Fibroblast of peridontal ligament (primary cell): Measurements from ENCODE around the gene LPIN3.

Source experiments
- DNase-seq: peaks from one replicate; pipeline ENCODE4 v3.0.0-alpha.2; 2010; ENCODE audit errors: extremely low read depth

The LPIN3 gene

DNA sequence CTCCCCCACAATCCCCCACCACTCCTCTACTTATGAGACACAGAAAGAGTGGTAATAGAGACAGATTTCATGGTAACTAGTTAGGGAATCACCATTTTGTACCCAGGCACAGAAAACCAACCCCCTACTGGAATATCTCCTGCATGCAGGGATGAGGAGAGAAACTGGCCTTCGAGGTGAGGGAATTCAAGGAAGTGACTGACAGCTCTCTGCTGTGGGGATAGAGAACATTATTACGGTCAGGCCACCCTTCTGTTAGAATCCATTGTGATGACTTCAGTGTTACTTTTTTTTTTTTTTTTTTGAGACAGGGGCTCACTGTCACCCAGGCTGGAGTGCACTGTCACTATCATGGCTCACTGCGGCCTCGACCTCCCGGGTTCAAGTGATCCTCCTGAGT is 13.4 kb upstream of the LPIN3 start:
- no peak for DNase-seq

DNA sequence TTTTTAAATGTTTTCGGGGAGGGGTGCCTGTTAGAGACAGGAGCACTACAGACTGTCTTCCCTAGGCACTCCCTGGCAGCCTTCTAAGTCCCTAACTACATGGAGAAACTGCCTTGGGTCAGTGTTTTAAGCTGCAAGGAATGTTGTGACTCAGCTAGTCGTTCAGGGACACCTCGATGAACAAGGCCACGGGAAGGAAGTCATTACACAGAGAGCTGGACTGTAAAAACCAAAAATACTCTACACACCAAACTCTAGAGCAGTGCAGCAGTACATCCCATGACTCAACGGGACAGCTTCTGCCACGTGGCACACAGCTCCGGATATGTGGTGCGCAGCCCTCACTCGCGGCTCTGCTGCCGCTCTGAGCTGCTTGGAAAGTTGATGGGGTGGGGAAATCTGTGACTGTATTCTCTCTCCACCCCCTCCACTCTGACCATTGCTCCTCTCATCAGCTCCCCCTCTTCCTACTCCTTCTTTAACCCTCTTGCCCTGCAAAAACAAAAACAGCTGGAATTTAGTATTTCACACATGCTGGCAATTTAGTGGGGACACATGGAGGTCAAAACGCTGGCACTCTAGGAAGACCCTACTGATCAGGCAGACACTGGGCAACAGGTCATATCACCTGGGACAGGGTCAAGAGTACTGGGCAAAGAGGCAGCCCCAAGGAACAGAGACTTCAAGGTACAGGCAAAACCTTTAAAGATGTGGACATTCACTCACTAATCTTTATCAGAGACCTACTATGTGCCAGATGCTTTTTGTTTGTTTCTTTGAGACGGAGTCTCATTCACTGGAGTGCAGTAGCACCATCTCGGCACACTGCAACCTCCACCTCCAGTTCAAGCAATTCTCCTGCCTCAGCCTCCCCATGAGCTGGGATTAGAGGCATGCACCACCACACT is 10.9 kb upstream of the LPIN3 start:
- DNase-seq: peak; percentile 95

DNA sequence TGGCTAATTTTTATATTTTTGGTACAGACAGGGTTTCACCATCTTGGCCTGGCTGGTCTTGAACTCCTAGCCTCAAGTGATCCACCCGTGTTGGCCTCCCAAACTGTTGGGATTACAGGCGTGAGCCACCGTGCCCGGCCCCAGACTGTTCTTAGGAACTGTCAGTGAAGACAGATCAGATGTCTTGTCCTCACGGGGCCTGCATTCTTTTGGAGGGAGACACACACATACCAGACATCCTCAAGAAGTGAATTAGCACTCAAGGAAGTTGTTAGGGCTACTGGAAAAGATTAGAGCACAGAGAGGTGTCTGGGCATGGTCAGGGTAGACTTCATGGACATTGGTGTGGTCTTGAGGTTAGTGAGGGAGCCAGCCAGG is 10.3 kb upstream of the LPIN3 start:
- no peak for DNase-seq

DNA sequence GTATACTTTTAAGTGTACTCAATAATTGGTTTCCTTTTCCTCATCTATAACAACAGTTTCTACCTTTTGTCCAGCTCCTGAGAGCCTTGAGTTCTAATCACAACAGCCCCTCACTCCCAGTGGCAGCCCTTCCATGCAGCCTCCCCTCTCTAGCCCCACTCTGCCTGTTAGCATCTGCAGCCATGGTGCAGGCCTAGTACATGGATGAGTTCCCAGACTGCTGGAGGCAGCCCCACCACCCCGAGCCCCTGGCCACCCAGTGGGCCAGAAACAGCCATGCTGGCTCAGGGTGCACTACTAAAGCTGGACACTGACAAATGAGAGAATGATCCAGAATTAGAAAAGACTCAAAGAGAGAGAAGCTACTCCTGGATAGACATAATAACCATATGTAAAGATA is 9.7 kb upstream of the LPIN3 start:
- no peak for DNase-seq

DNA sequence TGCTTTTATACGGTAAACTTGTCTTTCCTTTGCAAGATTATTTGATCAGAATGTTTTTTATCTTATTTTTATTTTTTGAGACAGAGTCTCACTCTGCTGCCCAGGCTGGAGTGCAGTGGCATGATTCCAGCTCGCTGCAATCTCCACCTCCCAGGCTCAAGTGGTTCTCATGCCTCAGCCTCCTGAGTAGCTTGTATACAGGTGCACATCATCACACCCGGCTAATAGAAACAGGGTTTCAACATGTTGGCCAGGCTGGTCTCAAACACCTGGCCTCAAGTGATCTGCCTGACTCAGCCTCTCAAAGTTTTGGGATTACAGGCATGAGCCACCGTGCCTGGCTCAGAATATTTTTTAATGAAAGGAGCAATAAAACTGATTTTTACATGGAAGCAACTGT is 8.9 kb upstream of the LPIN3 start:
- no peak for DNase-seq

DNA sequence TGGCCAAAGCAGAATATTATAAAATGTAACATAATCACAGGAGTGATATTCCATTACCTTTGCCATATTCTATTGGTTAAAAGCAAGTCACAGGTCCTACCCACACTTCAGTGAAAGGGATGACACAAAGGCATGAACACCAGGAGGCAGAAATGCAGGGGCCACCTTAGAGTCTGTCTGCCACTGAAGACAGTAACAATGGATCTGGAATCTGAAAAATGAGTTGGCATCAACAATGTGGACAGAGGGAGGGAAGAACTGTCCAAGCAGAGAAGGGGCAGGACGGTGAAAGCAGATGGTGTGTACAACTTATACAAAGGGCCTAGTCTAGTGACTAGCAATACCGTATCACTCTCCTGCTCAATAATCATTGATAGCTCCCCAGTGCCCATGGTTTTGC is 6.6 kb upstream of the LPIN3 start:
- no peak for DNase-seq

DNA sequence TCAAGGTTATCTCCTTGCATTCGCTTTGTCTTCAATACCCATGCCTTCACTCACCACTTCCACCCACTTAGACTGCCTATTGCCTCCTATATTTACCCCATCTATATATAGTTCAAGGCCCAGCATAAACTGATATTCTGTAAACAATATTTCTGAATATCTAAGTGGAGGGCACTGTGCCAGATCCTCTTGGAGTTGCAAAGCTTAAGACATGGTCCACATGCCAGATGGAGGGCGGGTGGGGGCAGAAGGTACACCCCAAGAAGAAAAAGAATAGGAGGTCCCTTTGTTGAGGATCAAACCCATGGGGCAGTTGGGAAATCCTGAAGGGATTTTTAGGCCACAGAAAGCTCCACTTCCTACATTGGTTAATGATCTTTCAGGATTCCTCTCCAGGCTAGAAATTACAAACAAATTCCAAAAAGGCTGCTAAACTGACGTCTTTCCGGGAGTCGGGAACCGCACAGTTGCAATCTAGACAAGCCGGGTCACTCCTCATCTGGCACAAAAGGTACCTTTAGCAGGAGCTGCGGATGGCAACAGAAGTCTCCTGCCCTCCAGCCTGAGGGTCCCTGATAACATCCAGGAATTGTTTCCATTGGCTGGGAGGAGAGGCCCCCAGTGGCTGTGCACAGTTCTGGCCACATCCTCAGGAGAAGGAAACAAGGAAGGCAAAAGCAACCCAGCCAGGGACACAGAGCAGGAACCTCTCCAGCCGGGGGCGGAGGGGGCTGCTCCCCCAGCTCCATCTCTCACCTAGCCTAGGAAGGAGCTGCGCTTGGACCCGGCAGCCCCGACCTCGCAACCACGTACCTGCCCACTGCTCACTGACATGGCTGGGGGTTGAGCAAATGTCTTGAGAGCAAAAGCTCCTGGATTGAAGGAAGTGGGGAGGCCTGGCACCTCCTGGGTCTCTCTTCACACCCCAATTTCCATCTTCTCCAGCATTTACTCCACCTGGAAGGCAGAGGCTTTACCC is 5.9 kb upstream of the LPIN3 start:
- DNase-seq: peak; percentile 48

DNA sequence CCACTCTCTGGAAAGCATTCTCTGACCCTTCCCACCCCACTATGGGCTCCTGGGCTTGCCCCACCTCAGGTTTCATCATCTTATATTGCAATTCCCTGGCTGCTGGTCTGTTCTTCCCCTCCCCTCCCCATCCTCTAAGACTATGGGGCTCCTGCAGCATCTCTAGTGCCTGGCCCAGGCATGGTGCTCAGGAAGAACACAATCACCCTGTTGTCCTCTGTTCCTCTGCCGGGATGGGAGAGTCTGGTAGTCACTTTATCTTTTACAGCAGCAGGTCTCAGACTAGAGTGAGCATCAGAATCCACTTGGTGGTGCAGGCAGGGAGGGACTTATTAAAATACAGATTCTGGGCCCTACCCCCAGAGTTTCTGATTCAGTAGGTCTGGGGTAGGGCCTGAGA is 5.0 kb upstream of the LPIN3 start:
- no peak for DNase-seq

DNA sequence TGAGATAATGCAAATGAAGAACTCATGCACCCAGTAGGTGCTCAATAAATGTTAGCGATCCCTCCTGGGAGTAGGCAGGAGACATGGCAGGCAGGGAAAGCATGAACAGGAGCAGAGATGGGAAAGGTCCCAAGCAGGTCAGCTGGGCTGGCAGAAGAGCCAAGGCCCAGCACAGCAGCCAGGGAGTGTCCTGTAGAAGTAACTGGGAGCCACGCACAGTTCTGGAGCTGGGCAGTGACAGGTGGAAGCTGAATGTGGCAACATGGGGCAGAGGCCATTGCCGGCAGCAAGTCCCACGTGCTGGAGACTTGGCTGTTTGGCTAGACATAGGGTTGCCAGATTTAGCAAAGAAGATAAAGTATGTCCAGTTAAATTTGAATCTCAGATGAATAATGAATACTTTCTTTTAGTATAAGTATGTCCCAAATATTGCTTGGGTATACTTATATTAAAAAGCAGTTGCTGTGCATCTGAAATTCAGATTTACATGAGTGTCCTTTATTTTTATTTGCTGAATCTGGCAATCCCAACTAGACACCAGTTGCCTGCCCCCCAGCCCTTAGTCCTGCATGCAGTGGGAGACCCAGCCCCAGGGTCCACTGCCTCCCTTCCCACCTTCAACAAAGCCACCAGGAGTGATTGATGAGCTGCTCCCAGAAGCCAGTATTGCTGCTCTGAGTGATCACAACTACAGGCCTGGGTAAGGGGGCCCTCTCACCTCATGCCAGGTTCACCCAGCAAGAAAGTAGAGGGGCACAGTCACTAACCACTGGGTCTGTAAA is 3.7 kb upstream of the LPIN3 start:
- DNase-seq: no peak

DNA sequence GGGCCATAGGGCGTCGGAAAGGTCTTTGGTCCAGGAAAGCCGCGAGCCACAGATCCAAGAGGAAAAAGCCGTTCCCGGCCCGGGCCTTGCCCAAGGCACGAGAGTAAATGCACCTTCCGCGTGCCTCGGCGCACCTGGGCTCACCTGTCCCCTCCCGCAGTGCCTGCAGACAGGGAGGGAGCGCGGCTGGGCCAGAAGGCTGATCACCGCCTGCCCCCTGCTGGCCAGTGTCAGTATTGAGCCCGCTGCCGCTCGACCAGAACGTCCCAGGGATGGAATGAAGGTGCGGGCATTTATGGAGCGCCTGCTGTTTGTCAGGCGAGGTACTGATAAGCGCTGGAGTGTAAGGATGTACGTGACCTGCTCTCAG is 679 bp upstream of the LPIN3 start:
- DNase-seq: peak; percentile 56

DNA sequence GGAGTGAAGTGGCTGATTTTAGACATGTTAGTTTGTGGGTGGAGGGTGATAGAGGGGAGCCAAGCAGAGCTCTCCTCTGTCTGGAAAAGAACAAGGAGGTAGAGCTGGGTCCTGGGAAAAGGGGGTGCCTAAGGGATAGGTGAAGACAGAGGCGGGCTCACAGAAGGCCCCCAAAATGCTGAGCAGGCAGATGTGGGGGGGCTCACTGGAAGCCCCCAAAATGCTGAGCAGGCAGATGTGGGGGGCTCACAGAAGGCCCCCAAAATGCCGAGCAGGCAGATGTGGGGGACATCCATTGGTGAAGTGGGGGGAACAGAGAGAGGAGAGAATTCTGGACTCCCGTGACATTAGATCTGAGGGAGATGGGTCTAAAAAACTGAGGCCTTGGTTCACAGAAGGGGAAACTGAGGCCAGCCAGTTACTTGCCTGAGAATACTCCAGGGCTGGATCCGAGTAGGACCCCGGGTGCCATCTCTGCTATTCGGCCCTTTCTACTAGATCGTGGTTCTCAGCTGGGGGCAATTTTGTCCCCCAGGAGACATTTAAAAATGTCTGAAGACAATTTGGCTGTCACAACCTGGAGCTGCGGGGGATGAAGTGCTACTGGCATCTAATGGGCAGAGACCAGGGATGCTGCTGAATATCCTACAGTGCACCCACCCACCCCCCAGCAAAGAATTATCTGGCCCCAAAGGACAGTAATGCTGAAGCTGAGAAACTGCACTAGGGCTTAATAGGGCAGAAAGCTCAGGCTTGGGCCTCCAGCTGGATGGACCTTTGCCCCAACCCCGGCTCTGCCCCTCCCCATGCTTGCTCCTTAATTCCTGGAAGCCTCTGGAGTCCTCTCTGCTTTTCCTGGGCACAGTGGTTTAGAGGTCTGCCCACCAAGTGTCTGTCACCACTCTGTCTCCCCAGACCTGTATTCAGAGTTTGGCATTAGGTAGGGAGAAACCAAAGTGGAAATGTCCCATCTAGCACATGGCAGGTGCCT is 2.1 kb downstream of the LPIN3 start:
- DNase-seq: no peak

DNA sequence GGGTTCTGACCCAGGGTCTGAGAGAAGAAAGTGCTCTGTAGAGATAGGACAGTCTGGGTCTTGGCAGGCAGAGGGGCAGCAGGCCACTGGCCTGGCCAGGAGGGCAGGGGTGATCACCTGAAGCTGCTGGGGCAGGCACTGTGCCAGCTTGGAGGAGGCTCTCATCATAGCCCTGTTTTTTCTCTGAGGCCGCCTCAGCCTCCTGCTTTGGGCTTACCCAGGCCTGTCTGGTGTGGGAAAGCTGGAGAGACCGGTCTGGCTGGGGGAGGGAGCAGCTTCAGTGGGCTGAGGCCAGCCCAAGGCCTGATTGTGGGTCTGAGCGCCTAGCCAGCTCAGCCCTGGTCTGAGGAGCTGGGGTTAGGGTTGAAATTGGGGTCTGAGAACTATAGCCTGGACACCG is 3.9 kb downstream of the LPIN3 start:
- DNase-seq: no peak

DNA sequence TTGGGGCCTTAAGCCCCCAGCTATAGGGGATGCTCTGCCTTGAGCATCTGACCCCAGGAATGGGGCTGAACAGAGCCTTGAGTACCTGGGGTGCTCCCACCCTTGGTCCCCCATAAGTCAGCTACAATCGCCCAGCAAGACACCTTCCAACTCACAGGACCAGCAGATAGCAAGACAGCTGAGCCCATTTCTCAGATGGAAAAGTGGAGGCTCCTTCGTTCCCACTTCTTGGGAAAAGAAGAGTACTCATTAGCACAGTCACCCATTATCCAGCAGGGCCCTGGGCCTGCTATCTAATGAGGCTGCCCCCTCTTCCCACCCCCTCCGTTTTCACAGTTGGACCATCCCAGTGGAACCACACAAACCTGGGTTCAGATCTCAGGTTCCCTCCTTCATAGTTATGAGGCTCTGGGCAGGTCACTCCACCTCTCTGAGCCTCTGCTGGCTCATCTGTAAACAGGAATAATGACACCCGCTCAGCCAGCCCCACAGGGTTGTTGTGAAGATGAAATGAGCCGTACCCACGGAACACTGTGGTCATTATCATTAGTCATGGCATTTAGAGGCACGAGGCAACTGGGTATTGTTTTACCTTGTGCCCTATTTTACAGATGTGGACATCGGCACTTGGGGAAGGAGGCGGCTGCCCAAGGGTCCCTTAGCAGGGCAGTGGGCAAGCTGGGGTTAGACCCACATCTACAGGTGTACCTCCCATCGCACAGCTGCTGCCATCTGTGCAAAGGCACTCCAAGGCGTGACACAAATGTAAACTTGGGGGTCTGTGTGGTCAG is 4.5 kb downstream of the LPIN3 start:
- DNase-seq: no peak

DNA sequence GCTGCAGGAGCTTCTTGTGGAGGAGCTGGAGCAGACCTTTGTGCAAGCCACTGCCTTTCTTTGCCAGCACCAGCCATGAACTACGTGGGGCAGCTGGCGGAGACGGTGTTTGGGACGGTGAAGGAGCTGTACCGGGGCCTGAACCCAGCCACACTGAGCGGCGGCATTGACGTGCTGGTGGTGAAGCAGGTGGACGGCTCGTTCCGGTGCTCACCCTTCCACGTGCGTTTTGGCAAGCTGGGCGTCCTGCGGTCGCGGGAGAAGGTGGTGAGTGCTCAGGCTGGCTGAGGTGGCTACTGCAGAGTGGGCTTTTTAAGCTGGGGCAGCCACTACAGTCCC is 5.1 kb downstream of the LPIN3 start:
- DNase-seq: no peak

DNA sequence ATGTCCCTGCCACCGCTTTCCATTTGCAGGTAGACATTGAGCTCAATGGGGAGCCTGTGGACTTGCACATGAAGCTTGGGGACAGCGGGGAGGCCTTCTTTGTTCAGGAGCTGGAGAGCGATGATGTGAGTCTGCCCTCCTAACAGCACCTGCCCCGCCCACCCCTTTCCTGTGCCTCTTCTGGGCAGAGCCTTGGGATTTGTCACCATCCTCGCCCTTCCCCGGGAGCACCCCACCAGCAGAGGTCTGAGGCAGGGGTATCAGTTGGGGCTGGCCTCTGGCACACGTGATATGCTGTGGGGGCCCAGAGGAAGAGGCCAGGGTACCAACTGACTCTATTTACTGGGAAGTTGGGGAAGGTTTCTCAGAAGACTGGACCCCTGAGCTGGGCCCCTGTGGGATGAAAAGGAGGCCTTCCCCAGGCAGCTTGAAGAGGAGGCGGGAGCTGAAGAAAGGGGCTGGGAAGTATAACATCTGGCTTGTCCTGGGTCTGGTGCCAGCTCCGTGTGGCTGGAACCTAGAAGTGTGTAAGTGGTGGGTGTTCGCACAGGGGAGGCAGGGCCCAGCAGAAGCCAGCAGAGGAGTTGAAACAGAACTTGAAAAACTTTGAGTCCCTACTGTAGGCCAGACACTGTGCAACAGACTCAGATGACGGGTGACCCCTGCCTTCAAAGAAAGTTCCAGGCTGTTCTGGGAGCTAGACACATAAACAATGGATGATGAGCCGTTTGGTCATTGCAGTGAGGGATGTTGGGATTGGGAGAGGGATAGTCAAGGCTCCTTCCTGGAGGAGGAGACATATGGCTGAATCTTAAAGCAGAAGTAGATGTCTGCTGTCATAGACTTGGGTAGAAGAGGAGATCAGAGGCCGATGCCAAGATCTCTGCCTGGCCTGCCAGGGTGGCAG is 7.2 kb downstream of the LPIN3 start:
- DNase-seq: no peak

DNA sequence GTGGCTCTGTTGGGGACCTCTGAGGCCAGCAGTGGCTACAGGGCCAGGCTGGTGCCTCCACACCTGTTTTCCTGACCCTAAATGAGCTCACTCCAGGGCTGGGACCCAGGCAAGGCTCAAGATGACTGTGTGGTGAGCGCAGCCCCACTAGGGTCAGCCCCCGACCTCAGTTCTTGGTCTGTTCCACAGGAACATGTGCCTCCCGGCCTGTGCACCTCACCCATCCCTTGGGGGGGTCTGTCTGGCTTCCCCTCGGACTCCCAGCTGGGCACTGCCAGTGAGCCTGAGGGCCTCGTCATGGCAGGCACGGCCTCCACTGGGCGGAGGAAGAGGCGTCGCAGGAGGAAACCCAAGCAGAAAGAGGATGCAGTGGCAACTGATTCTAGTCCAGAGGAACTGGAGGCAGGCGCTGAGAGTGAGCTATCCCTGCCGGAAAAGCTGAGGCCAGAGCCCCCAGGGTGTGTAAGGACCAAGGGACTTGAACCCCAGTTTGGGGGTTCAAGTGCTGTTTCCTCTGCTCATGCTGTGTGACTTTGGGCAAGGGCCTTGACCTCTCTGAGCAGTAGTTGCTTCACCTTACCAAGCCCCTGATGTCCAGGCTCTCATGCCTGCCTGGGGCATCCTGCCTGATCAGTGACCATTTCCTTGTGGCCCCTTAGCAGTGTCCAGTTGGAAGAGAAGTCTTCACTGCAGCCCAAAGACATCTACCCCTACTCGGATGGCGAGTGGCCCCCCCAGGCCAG is 8.0 kb downstream of the LPIN3 start:
- no peak for DNase-seq

DNA sequence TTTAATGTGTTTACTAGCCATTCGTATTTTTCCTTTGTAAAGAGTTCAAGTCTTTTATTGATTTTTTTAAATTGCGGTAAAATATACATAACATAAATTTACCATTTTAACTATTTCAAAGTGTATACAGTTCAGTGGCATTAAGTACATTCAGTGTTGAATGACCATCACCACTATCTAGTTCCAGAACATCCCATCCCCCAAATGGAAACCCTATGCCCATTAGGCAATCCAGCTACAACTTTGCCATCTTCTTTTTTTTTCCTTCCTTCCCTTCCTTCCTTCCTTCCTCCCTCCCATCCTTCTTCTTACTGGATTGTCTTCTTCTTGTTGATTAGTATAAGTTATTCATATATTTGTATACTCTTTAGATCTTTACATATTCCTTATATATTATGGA is 8.6 kb downstream of the LPIN3 start:
- no peak for DNase-seq

DNA sequence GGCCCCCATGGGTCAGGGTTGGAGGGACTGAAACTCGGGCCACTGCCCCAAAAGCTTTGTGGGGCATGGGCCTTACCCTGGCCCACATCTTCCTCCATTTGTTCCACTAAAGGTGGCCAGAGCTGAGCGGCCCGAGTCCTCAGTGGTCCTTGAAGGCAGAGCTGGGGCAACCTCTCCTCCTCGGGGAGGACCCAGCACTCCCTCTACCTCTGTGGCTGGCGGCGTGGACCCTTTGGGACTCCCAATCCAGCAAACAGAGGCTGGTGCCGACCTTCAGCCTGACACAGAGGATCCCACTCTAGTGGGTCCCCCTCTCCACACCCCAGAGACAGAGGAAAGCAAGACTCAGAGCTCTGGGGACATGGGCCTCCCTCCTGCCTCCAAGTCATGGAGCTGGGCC is 9.3 kb downstream of the LPIN3 start:
- DNase-seq: no peak
